ENCODE results near the gene TP53AIP1.

Gene TP53AIP1

GRCh38 chr11:128942272-128942612 lies 429 bp downstream of the TP53AIP1 start:
- no peak for DNase-seq

GRCh38 chr11:128941573-128942271 lies 949 bp downstream of the TP53AIP1 start:
- DNase-seq, result no peak

GRCh38 chr11:128941110-128941509 lies 1.6 kb downstream of the TP53AIP1 start:
- no peak for DNase-seq

GRCh38 chr11:128940603-128941002 lies 2.1 kb downstream of the TP53AIP1 start:
- DNase-seq, result no peak

GRCh38 chr11:128940156-128940555 lies 2.5 kb downstream of the TP53AIP1 start:
- no peak for DNase-seq

GRCh38 chr11:128939591-128939990 lies 3.1 kb downstream of the TP53AIP1 start:
- no peak for DNase-seq

- DNase-seq, result no peak
These were observed 4.3 kb downstream of the TP53AIP1 start for GRCh38 chr11:128938156-128938885.

GRCh38 chr11:128937480-128937879 lies 5.2 kb downstream of the TP53AIP1 start:
- DNase-seq, result no peak

GRCh38 chr11:128936606-128937251 lies 5.9 kb downstream of the TP53AIP1 start:
- no peak for DNase-seq

- no peak for DNase-seq
These were observed 7.7 kb downstream of the TP53AIP1 start for GRCh38 chr11:128934926-128935325.

GRCh38 chr11:128934351-128934750 lies 8.3 kb downstream of the TP53AIP1 start:
- DNase-seq, result no peak

GRCh38 chr11:128933481-128934178 lies 9.0 kb downstream of the TP53AIP1 start:
- no peak for DNase-seq

- no peak for DNase-seq
These were observed 11.0 kb downstream of the TP53AIP1 start for GRCh38 chr11:128931668-128932067.

GRCh38 chr11:128931066-128931465 lies 11.6 kb downstream of the TP53AIP1 start:
- DNase-seq, result no peak

GRCh38 chr11:128929991-128930390 lies 12.7 kb downstream of the TP53AIP1 start:
- no peak for DNase-seq

- DNase-seq, result no peak
These were observed 13.2 kb downstream of the TP53AIP1 start for GRCh38 chr11:128929468-128929867.

- DNase-seq, result no peak
These were observed 14.3 kb downstream of the TP53AIP1 start for GRCh38 chr11:128928400-128928799.

GRCh38 chr11:128927683-128928336 lies 14.9 kb downstream of the TP53AIP1 start:
- no peak for DNase-seq

GRCh38 chr11:128927108-128927461 lies 15.6 kb downstream of the TP53AIP1 start:
- no peak for DNase-seq

GRCh38 chr11:128926437-128927107 lies 16.1 kb downstream of the TP53AIP1 start:
- DNase-seq, result no peak

GRCh38 chr11:128926000-128926399 lies 16.7 kb downstream of the TP53AIP1 start:
- DNase-seq, result no peak

- no peak for DNase-seq
These were observed 17.4 kb downstream of the TP53AIP1 start for GRCh38 chr11:128925250-128925600.
